ENCODE results near the gene NR2F1-AS1. TPM values are rescaled to one million over a fixed set of nuclear protein-coding genes. Genes with fewer than 3 reads are reported as not detected.
A peak's percentile ranks its signal among the peaks of the same experiment; 100 is the strongest.
"Not testable (repeated sequence)": the region's sequence is repeated elsewhere in the genome, so short reads cannot be mapped to it uniquely, and the experiment has no call there.

Gene NR2F1-AS1
- total and polyA plus RNA-seq, 5 donors, result 7.8 to 13.2 (median 10.9) TPM

- H3K4me3 ChIP-seq (ENCODE audit: low read length); DNase-seq; H3K27ac ChIP-seq (ENCODE audit: low read length); ATAC-seq; H3K27me3 ChIP-seq (ENCODE audit: control insufficient read depth, insufficient read depth); intact Hi-C loops (cut with DNase I); H3K9me3 ChIP-seq (ENCODE audit: control insufficient read depth, low read length); H3K4me1 ChIP-seq (ENCODE audit: control insufficient read depth, insufficient read depth, low read length): not testable (repeated sequence)
- 95% methylated on average over 3 of the region's 3 CpGs for WGBS
Measured at GRCh38 chr5:93505553-93505952, 75.5 kb downstream of the NR2F1-AS1 start.

- Histone ChIP-seq H3K4me1 (ENCODE audit: control insufficient read depth, insufficient read depth, low read length) (no peaks in the 10 kb centered on the region), H3K4me3 (ENCODE audit: low read length) (no peak overlapping the region), H3K9me3 (ENCODE audit: control insufficient read depth, low read length) (no peaks in the 10 kb centered on the region), H3K27me3 (ENCODE audit: control insufficient read depth, insufficient read depth) (no peaks in the 10 kb centered on the region), H3K27ac (ENCODE audit: low read length) (no peak overlapping the region)
- no peak for ATAC-seq
- intact Hi-C loops (cut with DNase I), result no loop called here
- WGBS, result 50% methylated on average over 1 of the region's 1 CpG
- no peak for DNase-seq
Measured at GRCh38 chr5:93503598-93504067, 77.4 kb downstream of the NR2F1-AS1 start.

GRCh38 chr5:93497096-93497495, 83.9 kb downstream of the NR2F1-AS1 start:
- H3K4me1 ChIP-seq (ENCODE audit: control insufficient read depth, insufficient read depth, low read length), result no peaks in the 10 kb centered on the region
- intact Hi-C loops (cut with DNase I), result no loop called here
- DNase-seq (no peak), ATAC-seq (peak in 1 of 2 donors; percentile 25)
- H3K27ac ChIP-seq (ENCODE audit: low read length), result no peak overlapping the region
- no peak overlapping the region for H3K4me3 ChIP-seq (ENCODE audit: low read length)
- no peaks in the 10 kb centered on the region for H3K9me3 ChIP-seq (ENCODE audit: control insufficient read depth, low read length)
- H3K27me3 ChIP-seq (ENCODE audit: control insufficient read depth, insufficient read depth), result no peaks in the 10 kb centered on the region
- WGBS, result 59% methylated on average over 4 of the region's 4 CpGs

GRCh38 chr5:93479982-93480509, 101.0 kb downstream of the NR2F1-AS1 start:
- H3K27me3 ChIP-seq (ENCODE audit: control insufficient read depth, insufficient read depth), result no peaks in the 10 kb centered on the region
- H3K9me3 ChIP-seq (ENCODE audit: control insufficient read depth, low read length), result no peaks in the 10 kb centered on the region
- ATAC-seq (no peak), DNase-seq (no peak)
- H3K27ac ChIP-seq (ENCODE audit: low read length), result no peak overlapping the region
- H3K4me3 ChIP-seq (ENCODE audit: low read length), result no peak overlapping the region
- no peaks in the 10 kb centered on the region for H3K4me1 ChIP-seq (ENCODE audit: control insufficient read depth, insufficient read depth, low read length)
- intact Hi-C loops (cut with DNase I), result no loop called here

- intact Hi-C loops (cut with DNase I), result no loop called here
- DNase-seq, result no peak
- H3K4me3 ChIP-seq (ENCODE audit: low read length), result no peak overlapping the region
Measured at GRCh38 chr5:93477816-93478215, 103.2 kb downstream of the NR2F1-AS1 start.

GRCh38 chr5:93476251-93476742, 104.7 kb downstream of the NR2F1-AS1 start:
- ATAC-seq (no peak), DNase-seq (no peak)
- H3K4me3 ChIP-seq (ENCODE audit: low read length), result no peak overlapping the region
- H3K27me3 ChIP-seq (ENCODE audit: control insufficient read depth, insufficient read depth), result no peaks in the 10 kb centered on the region
- intact Hi-C loops (cut with DNase I), result no loop called here
- no peak overlapping the region for H3K27ac ChIP-seq (ENCODE audit: low read length)
- H3K9me3 ChIP-seq (ENCODE audit: control insufficient read depth, low read length), result no peaks in the 10 kb centered on the region
- H3K4me1 ChIP-seq (ENCODE audit: control insufficient read depth, insufficient read depth, low read length), result no peaks in the 10 kb centered on the region
- WGBS, result 54% methylated on average over 2 of the region's 2 CpGs

More at GRCh38 chr5:93477816-93478215, 103.2 kb downstream of the NR2F1-AS1 start:
- H3K27me3 ChIP-seq (ENCODE audit: control insufficient read depth, insufficient read depth), result no peaks in the 10 kb centered on the region
- no peak for ATAC-seq
- H3K4me1 ChIP-seq (ENCODE audit: control insufficient read depth, insufficient read depth, low read length), result no peaks in the 10 kb centered on the region
- no peaks in the 10 kb centered on the region for H3K9me3 ChIP-seq (ENCODE audit: control insufficient read depth, low read length)
- no peak overlapping the region for H3K27ac ChIP-seq (ENCODE audit: low read length)

- H3K4me3 ChIP-seq (ENCODE audit: low read length), result no peak overlapping the region
- H3K9me3 ChIP-seq (ENCODE audit: control insufficient read depth, low read length), result no peaks in the 10 kb centered on the region
- no peaks in the 10 kb centered on the region for H3K27me3 ChIP-seq (ENCODE audit: control insufficient read depth, insufficient read depth)
- ATAC-seq, result no peak
- 100% methylated on average over 1 of the region's 1 CpG for WGBS
- no peak for DNase-seq
- H3K27ac ChIP-seq (ENCODE audit: low read length), result no peak overlapping the region
- intact Hi-C loops (cut with DNase I), result no loop called here
- H3K4me1 ChIP-seq (ENCODE audit: control insufficient read depth, insufficient read depth, low read length), result no peaks in the 10 kb centered on the region
Measured at GRCh38 chr5:93462916-93463315, 118.1 kb downstream of the NR2F1-AS1 start.

- Histone ChIP-seq H3K27me3 (ENCODE audit: control insufficient read depth, insufficient read depth) (no peaks in the 10 kb centered on the region), H3K4me3 (ENCODE audit: low read length) (no peak overlapping the region), H3K9me3 (ENCODE audit: control insufficient read depth, low read length) (no peaks in the 10 kb centered on the region), H3K4me1 (ENCODE audit: control insufficient read depth, insufficient read depth, low read length) (no peaks in the 10 kb centered on the region), H3K27ac (ENCODE audit: low read length) (no peak overlapping the region)
- WGBS, result 91% methylated on average over 1 of the region's 1 CpG
- intact Hi-C loops (cut with DNase I), result no loop called here
- ATAC-seq (no peak), DNase-seq (no peak)
Measured at GRCh38 chr5:93461756-93462155, 119.3 kb downstream of the NR2F1-AS1 start.

GRCh38 chr5:93460286-93460685, 120.7 kb downstream of the NR2F1-AS1 start:
- no peak for DNase-seq

GRCh38 chr5:93456796-93457195, 124.2 kb downstream of the NR2F1-AS1 start:
- intact Hi-C loops (cut with DNase I); ATAC-seq; H3K4me1 ChIP-seq (ENCODE audit: control insufficient read depth, insufficient read depth, low read length); DNase-seq; H3K27me3 ChIP-seq (ENCODE audit: control insufficient read depth, insufficient read depth); H3K27ac ChIP-seq (ENCODE audit: low read length); H3K9me3 ChIP-seq (ENCODE audit: control insufficient read depth, low read length); H3K4me3 ChIP-seq (ENCODE audit: low read length): not testable (repeated sequence)
- 66% methylated on average over 8 of the region's 8 CpGs for WGBS

More at GRCh38 chr5:93460286-93460685, 120.7 kb downstream of the NR2F1-AS1 start:
- Histone ChIP-seq H3K27ac (ENCODE audit: low read length) (no peak overlapping the region), H3K4me3 (ENCODE audit: low read length) (no peak overlapping the region), H3K4me1 (ENCODE audit: control insufficient read depth, insufficient read depth, low read length) (no peaks in the 10 kb centered on the region), H3K27me3 (ENCODE audit: control insufficient read depth, insufficient read depth) (no peaks in the 10 kb centered on the region), H3K9me3 (ENCODE audit: control insufficient read depth, low read length) (no peaks in the 10 kb centered on the region)
- WGBS, result over 99% methylated on average over 2 of the region's 2 CpGs
- no peak for ATAC-seq
- intact Hi-C loops (cut with DNase I), result no loop called here

- 99% methylated on average over 1 of the region's 1 CpG for WGBS
- H3K9me3 ChIP-seq (ENCODE audit: control insufficient read depth, low read length), result no peaks in the 10 kb centered on the region
- no peak overlapping the region for H3K27ac ChIP-seq (ENCODE audit: low read length)
- no peaks in the 10 kb centered on the region for H3K27me3 ChIP-seq (ENCODE audit: control insufficient read depth, insufficient read depth)
- ATAC-seq, result no peak
- intact Hi-C loops (cut with DNase I), result no loop called here
- H3K4me3 ChIP-seq (ENCODE audit: low read length), result no peak overlapping the region
- DNase-seq, result no peak
- no peaks in the 10 kb centered on the region for H3K4me1 ChIP-seq (ENCODE audit: control insufficient read depth, insufficient read depth, low read length)
Measured at GRCh38 chr5:93454896-93455295, 126.1 kb downstream of the NR2F1-AS1 start.

GRCh38 chr5:93452255-93452654, 128.8 kb downstream of the NR2F1-AS1 start:
- no peaks in the 10 kb centered on the region for H3K9me3 ChIP-seq (ENCODE audit: control insufficient read depth, low read length)
- H3K27ac ChIP-seq (ENCODE audit: low read length), result no peak overlapping the region
- no peaks in the 10 kb centered on the region for H3K4me1 ChIP-seq (ENCODE audit: control insufficient read depth, insufficient read depth, low read length)
- H3K4me3 ChIP-seq (ENCODE audit: low read length), result no peak overlapping the region
- DNase-seq, result no peak
- no peak for ATAC-seq
- H3K27me3 ChIP-seq (ENCODE audit: control insufficient read depth, insufficient read depth), result no peaks in the 10 kb centered on the region
- intact Hi-C loops (cut with DNase I), result no loop called here

Data from right cardiac atrium (tissue), 5 donors.